HepG2 (cell line): ENCODE data around the gene CKS1B. TPM values are rescaled to one million over a fixed set of nuclear protein-coding genes. Genes with fewer than 3 reads are reported as not detected.

Experiments
- IKZF4 ChIP-seq: sonication (generic); formaldehyde crosslinking; IDR thresholded peaks from 2 replicates; pipeline ENCODE4 v1.5.1; 2020; ENCODE audit warnings: borderline replicate concordance, mild to moderate bottlenecking, low read depth, missing genetic modification reagents; ENCODE audit errors: not compliant biosample characterization
- NFATC3 ChIP-seq: sonication (generic); formaldehyde crosslinking; IDR thresholded peaks from 2 replicates; pipeline ENCODE4 v1.5.1; 2020; ENCODE audit warnings: mild to moderate bottlenecking, missing genetic modification reagents
- SOX6 ChIP-seq, 2 experiments: fragments of 450-650 bp in 1 of 2; sonication (generic) in 1 of 2; formaldehyde crosslinking in 1 of 2; IDR thresholded peaks; 2 replicates each; pipeline versions ENCODE4 v1.4.0 to v1.6.1; 2017 to 2020; ENCODE audit warnings: antibody characterized with exemption in 1 of 2, mild to moderate bottlenecking in 1 of 2, missing genetic modification reagents in 1 of 2
- TBL1XR1 ChIP-seq: fragments of 150-350 bp; IDR thresholded peaks from 2 replicates; pipeline ENCODE4 v1.6.1; 2014; ENCODE audit warnings: borderline replicate concordance, low read length; ENCODE audit not compliant: partially characterized antibody
- TBX3 ChIP-seq: fragments of 450-650 bp; IDR thresholded peaks from 2 replicates; pipeline ENCODE4 v1.6.1; 2017; ENCODE audit warnings: antibody characterized with exemption, mild to moderate bottlenecking, inconsistent platforms, borderline replicate concordance
- ZMYM3 ChIP-seq: sonication (generic); formaldehyde crosslinking; IDR thresholded peaks from 2 replicates; pipeline ENCODE4 v1.5.1; 2020; ENCODE audit warnings: mild to moderate bottlenecking, missing genetic modification reagents
- ZNF33A ChIP-seq: sonication (generic); formaldehyde crosslinking; IDR thresholded peaks from 2 replicates; pipeline ENCODE4 v1.5.1; 2020; ENCODE audit warnings: missing genetic modification reagents, mild to moderate bottlenecking, moderate library complexity, borderline replicate concordance
- ZNF556 ChIP-seq: sonication (generic); formaldehyde crosslinking; IDR thresholded peaks from 2 replicates; pipeline ENCODE4 v1.4.0; 2020; ENCODE audit warnings: mild to moderate bottlenecking, missing genetic modification reagents, borderline replicate concordance
- ZNF562 ChIP-seq: sonication (generic); formaldehyde crosslinking; IDR thresholded peaks from 2 replicates; pipeline ENCODE4 v1.8.0; 2022; ENCODE audit warnings: missing genetic modification reagents, borderline replicate concordance
- ZNF619 ChIP-seq: sonication (generic); formaldehyde crosslinking; IDR thresholded peaks from 2 replicates; pipeline ENCODE4 v1.4.0; 2020; ENCODE audit warnings: mild to moderate bottlenecking, missing genetic modification reagents
- ZNF746 ChIP-seq: sonication (generic); formaldehyde crosslinking; IDR thresholded peaks from 2 replicates; pipeline ENCODE4 v1.8.0; 2022; ENCODE audit warnings: mild to moderate bottlenecking, missing genetic modification reagents
- polyA plus RNA-seq, 8 experiments: library from polyadenylated mRNA; depleted of rRNA in 3 of 8; stranded (reverse) in 7 of 8; unstranded in 1 of 8; fragments of >200 nt; fragmentation: Illumina TruSeq in 4 of 8; extraction: Trizol in 4 of 8; gene quantifications; 2 replicates each; pipeline versions ENCODE4 v1.2.1 to v1.2.3, GENCODE V29; 2011 to 2016; ENCODE audit warnings: low read depth in 4 of 8, missing spikeins in 1 of 8, mixed read lengths in 1 of 8; ENCODE audit not compliant: insufficient read depth in 1 of 8
- total RNA-seq, 5 experiments: library from RNA; depleted of rRNA; stranded (reverse); fragments of >200 nt; fragmentation: Illumina TruSeq; extraction: Trizol; gene quantifications; 2 replicates each; pipeline ENCODE4 v1.2.3, GENCODE V29; 2016; ENCODE audit warnings: low read depth in 1 of 5
- TF ChIP-seq, protein P1 (sequence below): sonication (generic); formaldehyde crosslinking; IDR thresholded peaks from 2 replicates; pipeline ENCODE4 v1.4.0; 2020; ENCODE audit warnings: mild to moderate bottlenecking, missing genetic modification reagents
- TF ChIP-seq, protein P2 (sequence below): IDR thresholded peaks from 2 replicates; pipeline ENCODE4 v1.6.1; 2012; ENCODE audit warnings: inconsistent platforms
- TF ChIP-seq, protein P3 (sequence below): IDR thresholded peaks from 2 replicates; pipeline ENCODE4 v1.6.1; 2016; ENCODE audit warnings: mild to moderate bottlenecking
- TF ChIP-seq, protein P4 (sequence below): sonication (generic); formaldehyde crosslinking; IDR thresholded peaks from 2 replicates; pipeline ENCODE4 v1.4.0; 2020; ENCODE audit warnings: missing genetic modification reagents
- TF ChIP-seq, protein P5 (sequence below): sonication (generic); formaldehyde crosslinking; IDR thresholded peaks from 2 replicates; pipeline ENCODE4 v1.4.0; 2020; ENCODE audit warnings: mild to moderate bottlenecking, missing genetic modification reagents

The CKS1B gene
- total and polyA plus RNA-seq, 2 of the 13 experiments (the other 11 are each of a cell fraction or from before 2014, with no cell fraction given), result 217 to 222 TPM

DNA sequence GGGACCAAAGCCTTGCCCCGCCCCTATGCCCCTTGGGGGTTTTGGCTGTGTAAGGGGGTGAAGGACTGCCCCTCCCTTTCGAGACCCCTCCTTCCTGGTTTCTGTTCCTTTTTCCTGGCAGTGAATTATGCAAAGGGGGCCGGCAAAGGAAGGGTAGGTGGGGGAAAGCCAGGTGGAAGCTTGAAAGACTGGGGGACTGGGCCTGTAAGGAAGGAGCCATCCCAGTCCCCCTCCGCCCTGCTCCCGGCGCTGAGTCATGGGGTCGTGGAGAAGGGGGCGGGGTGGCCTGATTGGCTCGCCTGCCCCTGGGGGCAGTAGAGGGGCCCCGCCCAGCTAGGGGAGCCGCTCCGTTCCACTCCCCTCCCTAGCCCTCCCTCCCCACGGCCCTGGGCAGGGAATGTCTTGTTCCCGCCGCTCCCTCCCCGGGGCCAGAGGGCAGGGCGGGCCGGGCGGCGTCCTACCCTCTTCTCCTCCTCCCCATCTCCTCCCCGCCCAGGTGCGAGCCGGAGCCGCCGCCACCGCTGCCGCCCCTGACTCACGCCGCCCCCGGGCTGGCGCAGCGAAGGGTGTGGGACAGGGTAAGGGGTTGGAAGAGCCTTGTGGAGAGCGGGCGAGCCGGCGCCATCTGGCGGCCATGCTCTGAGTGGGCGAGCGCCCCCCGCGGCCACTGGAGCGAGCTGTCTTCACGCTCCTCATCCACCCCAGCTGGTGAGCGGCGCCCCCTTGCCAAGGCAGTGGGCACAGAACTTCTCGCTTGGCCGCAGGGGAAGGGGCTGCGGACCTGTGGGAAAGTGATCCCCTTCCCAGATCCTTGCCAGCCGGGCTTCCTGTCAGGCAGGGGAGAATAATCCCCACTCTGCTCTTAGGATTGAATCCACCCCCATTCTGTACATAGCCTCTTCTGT is 42.8 kb downstream of the CKS1B start (continued):
- TF ChIP-seq, protein P1, sequence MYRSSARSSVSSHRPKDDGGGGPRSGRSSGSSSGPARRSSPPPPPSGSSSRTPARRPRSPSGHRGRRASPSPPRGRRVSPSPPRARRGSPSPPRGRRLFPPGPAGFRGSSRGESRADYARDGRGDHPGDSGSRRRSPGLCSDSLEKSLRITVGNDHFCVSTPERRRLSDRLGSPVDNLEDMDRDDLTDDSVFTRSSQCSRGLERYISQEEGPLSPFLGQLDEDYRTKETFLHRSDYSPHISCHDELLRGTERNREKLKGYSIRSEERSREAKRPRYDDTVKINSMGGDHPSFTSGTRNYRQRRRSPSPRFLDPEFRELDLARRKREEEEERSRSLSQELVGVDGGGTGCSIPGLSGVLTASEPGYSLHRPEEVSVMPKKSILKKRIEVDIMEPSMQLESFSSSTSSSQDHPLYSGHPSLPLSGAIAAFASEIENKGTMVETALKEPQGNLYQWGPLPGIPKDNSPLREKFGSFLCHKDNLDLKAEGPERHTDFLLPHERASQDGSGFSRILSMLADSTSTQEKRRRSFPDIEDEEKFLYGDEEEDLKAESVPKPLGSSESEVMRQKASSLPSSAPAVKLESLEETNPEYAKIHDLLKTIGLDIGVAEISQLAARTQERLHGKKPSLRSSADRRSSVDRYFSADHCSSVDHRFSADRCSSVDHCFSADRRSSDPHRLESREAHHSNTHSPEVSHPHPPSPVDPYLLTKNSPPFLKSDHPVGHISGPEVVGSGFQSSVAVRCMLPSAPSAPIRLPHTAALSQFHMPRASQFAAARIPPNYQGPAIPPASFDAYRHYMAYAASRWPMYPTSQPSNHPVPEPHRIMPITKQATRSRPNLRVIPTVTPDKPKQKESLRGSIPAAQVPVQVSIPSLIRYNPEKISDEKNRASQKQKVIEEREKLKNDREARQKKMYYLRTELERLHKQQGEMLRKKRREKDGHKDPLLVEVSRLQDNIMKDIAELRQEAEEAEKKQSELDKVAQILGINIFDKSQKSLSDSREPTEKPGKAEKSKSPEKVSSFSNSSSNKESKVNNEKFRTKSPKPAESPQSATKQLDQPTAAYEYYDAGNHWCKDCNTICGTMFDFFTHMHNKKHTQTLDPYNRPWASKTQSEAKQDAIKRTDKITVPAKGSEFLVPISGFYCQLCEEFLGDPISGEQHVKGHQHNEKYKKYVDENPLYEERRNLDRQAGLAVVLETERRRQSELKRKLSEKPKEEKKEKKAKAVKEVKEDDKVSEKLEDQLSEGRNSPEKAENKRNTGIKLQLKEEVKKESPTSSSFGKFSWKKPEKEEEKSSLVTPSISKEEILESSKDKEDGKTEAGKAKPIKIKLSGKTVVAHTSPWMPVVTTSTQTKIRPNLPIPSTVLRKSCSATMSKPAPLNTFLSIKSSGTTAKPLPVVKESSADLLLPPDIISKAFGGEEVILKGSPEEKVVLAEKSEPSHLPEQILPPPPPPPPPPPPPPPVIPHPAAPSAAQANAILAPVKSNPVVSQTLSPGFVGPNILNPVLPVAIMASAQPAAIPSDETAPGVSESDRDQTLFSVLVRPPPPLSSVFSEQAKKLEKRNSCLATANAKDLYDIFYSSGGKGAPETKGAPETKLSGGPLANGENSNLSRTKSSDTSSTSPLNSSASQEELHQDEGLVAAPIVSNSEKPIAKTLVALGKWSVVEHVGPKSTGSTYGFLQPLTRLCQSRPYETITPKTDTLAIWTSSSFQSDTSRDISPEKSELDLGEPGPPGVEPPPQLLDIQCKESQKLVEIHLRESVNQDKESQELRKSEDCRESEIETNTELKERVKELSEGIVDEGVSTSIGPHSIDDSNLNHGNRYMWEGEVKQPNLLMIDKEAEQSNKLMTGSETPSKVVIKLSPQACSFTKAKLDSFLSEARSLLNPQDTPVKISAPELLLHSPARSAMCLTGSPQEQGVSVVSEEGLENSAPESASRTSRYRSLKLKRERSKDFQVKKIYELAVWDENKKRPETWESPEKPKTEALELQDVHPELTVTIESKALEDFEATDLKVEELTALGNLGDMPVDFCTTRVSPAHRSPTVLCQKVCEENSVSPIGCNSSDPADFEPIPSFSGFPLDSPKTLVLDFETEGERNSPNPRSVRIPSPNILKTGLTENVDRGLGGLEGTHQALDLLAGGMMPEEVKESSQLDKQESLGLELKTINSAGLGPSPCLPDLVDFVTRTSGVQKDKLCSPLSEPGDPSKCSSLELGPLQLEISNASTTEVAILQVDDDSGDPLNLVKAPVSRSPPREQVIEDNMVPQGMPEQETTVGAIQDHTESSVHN (CRISPR knock-in tag), result peak; percentile 44; the same call in 1 of the 2 replicates
- no peak for TF ChIP-seq ZNF33A (CRISPR knock-in tag)
- TF ChIP-seq ZNF746 (CRISPR knock-in tag), result peak; percentile 97
- TF ChIP-seq IKZF4 (CRISPR knock-in tag), result no peak
- TF ChIP-seq ZNF619 (CRISPR knock-in tag), result 0 out of 2 replicates have a peak, but pooled peaks have one; percentile 42
- TF ChIP-seq TBL1XR1, result no peak
- TF ChIP-seq, protein P2, sequence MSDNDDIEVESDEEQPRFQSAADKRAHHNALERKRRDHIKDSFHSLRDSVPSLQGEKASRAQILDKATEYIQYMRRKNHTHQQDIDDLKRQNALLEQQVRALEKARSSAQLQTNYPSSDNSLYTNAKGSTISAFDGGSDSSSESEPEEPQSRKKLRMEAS, result peak; percentile 79
- TF ChIP-seq, protein P3, sequence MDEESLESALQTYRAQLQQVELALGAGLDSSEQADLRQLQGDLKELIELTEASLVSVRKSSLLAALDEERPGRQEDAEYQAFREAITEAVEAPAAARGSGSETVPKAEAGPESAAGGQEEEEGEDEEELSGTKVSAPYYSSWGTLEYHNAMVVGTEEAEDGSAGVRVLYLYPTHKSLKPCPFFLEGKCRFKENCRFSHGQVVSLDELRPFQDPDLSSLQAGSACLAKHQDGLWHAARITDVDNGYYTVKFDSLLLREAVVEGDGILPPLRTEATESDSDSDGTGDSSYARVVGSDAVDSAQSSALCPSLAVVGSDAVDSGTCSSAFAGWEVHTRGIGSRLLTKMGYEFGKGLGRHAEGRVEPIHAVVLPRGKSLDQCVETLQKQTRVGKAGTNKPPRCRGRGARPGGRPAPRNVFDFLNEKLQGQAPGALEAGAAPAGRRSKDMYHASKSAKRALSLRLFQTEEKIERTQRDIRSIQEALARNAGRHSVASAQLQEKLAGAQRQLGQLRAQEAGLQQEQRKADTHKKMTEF (CRISPR knock-in tag), result peak; percentile 98
- TF ChIP-seq, protein P4, sequence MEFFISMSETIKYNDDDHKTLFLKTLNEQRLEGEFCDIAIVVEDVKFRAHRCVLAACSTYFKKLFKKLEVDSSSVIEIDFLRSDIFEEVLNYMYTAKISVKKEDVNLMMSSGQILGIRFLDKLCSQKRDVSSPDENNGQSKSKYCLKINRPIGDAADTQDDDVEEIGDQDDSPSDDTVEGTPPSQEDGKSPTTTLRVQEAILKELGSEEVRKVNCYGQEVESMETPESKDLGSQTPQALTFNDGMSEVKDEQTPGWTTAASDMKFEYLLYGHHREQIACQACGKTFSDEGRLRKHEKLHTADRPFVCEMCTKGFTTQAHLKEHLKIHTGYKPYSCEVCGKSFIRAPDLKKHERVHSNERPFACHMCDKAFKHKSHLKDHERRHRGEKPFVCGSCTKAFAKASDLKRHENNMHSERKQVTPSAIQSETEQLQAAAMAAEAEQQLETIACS, result peak; percentile 40; the same call in 1 of the 2 replicates
- no peak for TF ChIP-seq TBX3
- TF ChIP-seq, protein P5, sequence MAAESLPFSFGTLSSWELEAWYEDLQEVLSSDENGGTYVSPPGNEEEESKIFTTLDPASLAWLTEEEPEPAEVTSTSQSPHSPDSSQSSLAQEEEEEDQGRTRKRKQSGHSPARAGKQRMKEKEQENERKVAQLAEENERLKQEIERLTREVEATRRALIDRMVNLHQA, result no peak
- TF ChIP-seq SOX6 (IDR thresholded peaks at IDR 0.05), result no peak
- TF ChIP-seq SOX6 (CRISPR knock-in tag; IDR thresholded peaks at IDR 0.05), result peak; percentile 84
- peak; percentile 88; the same call in 1 of the 2 replicates for TF ChIP-seq ZNF556
- peak; percentile 44; the same call in 1 of the 2 replicates for TF ChIP-seq ZMYM3 (CRISPR knock-in tag)
- no peak for TF ChIP-seq ZNF562 (CRISPR knock-in tag)
- peak; percentile 82 for TF ChIP-seq NFATC3
